ENCODE data around the gene SLC12A7.

Gene SLC12A7

DNA sequence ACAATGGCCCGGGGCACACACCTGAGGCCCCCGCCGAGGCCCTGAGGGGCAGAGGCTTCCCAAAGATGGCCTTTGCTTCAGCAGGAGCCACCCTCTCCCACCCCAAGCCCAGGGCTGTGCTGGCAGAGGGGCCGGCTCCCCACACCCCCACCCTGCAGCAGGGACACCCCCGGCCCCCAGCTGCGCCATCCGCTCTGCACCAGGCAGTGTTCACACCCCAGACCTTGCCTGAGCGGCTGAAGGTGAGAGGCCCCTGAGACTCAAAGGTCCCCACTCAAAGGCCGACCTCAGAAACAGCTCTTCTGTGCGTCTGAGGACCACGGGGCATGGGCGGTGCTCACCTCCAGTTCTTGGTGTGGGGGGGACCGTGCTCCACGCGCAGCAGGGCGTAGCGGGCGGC, 37.6 kb downstream of the SLC12A7 start:
- Histone ChIP-seq H3K4me3 (ENCODE audit: low read depth, low read length) (no peak overlapping the region), H3K27me3 (no peaks in the 10 kb centered on the region), H3K9me3 (no peaks in the 10 kb centered on the region), H3K36me3 (no peaks in the 10 kb centered on the region; the same call in 1 of the 2 replicates), H3K4me1 (no peaks in the 10 kb centered on the region)
- DNase-seq = no peak
- TF ChIP-seq, protein P1, sequence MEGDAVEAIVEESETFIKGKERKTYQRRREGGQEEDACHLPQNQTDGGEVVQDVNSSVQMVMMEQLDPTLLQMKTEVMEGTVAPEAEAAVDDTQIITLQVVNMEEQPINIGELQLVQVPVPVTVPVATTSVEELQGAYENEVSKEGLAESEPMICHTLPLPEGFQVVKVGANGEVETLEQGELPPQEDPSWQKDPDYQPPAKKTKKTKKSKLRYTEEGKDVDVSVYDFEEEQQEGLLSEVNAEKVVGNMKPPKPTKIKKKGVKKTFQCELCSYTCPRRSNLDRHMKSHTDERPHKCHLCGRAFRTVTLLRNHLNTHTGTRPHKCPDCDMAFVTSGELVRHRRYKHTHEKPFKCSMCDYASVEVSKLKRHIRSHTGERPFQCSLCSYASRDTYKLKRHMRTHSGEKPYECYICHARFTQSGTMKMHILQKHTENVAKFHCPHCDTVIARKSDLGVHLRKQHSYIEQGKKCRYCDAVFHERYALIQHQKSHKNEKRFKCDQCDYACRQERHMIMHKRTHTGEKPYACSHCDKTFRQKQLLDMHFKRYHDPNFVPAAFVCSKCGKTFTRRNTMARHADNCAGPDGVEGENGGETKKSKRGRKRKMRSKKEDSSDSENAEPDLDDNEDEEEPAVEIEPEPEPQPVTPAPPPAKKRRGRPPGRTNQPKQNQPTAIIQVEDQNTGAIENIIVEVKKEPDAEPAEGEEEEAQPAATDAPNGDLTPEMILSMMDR (IDR thresholded peaks at IDR 0.05; ENCODE audit: low read depth, low read length) = no peak

DNA sequence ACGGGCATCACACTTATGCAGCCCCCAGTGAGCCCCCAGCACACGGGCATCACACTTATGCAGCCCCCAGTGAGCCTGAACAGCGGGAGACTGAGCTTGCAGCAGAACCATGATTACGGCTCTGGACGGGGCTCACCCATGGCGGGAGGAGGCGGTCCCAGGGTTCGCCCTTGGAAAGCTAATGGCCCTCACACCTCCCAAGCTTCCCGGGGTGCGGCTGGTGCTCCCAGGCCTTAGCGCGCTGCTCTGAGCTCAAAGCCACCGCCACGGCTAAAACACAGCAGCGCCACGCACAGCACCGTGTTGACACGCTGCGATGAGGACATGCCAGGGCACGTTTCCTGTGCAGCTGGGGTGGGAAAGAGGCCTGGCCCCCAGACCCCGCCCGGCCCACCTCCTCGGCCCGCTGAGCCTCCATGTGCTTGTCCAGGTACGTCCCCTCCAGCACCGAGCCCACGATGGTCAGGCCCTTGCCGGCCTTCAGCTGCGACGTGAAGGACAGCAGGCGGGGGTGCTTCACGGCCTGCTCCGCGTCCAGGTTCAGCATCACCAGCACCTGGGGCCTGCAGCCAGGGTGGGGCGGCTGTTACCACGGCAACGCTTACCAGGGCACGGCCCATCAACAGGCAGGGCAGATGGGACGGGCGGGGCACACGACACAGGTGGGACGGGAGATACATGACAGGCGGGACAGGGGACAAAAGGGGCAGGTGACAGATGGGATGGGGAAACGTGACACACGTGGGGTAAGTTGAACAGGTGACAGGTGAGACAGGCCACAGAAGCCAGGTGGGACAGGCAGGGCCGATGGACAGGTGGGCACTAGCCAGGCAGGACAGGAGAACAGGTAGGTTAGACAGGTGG, 38.4 kb downstream of the SLC12A7 start:
- Histone ChIP-seq H3K4me1 (no peaks in the 10 kb centered on the region), H3K4me3 (ENCODE audit: low read depth, low read length) (no peak overlapping the region), H3K36me3 (no peaks in the 10 kb centered on the region), H3K9me3 (no peaks in the 10 kb centered on the region), H3K27me3 (no peaks in the 10 kb centered on the region)
- TF ChIP-seq, protein P1 (IDR thresholded peaks at IDR 0.05; ENCODE audit: low read depth, low read length) = no peak
- no peak for DNase-seq

DNA sequence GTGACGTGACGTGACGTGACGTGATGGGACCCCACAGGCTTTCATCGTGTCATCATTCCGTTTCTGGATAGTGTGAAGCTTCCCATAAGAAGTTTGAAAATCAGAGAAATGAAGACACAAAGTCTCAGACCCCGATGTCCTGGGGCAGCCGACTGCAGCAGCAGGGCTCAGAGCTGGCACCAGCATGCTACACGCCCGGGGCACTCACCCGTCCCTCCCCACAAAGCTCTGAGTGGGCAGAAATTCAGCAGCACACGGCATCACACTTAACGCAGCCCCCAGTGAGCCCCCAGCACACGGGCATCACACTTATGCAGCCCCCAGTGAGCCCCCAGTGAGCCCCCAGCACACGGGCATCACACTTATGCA, 42.2 kb downstream of the SLC12A7 start:
- Histone ChIP-seq H3K4me3 (ENCODE audit: low read depth, low read length) (no peak overlapping the region), H3K9me3 (no peaks in the 10 kb centered on the region), H3K4me1 (no peaks in the 10 kb centered on the region), H3K36me3 (no peaks in the 10 kb centered on the region), H3K27me3 (no peaks in the 10 kb centered on the region)
- TF ChIP-seq, protein P1 (IDR thresholded peaks at IDR 0.05; ENCODE audit: low read depth, low read length) = no peak
- DNase-seq = no peak

DNA sequence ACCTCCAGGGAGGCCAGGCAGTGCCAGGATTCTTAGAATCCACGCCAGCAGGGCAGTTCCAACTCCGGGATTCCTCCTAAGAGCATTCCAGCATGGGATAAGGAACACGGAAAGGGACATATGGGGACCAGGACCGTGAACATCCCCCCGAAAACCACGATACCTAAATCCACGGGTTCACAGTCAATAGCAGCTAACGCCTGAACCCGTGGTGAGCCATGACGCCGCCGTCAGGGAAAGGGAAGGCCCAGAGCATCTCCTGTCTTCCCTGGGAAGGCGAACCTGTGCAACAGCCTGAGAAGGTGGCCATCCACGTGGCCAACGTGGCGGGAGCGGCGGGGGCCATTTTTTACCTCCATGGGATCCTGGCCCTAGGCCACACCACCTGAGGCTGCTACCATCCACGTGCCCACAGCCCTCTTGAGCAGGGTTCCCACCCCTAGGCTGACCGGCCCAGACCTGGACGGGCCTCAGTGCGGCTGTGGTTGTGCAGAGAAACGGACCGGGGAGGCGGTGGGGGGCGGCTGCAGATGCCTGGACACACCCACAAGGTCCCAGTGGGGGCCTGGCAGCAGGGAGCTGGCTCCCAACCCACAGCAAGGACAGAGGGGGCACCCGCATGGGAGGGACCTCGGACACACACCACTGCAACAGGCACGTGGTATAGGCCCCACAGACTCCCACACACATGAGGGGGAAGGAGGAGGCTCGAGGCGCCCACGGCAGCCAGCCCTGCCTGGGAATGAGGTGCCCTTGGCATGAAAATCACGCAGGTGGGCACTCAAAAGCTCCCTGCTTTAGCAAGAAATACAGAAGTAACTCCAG, 42.8 kb downstream of the SLC12A7 start:
- Histone ChIP-seq H3K36me3 (no peaks in the 10 kb centered on the region), H3K27me3 (no peaks in the 10 kb centered on the region), H3K4me3 (ENCODE audit: low read depth, low read length) (no peak overlapping the region), H3K9me3 (no peaks in the 10 kb centered on the region), H3K4me1 (no peaks in the 10 kb centered on the region)
- TF ChIP-seq, protein P1 (IDR thresholded peaks at IDR 0.05; ENCODE audit: low read depth, low read length) = no peak
- DNase-seq = no peak

DNA sequence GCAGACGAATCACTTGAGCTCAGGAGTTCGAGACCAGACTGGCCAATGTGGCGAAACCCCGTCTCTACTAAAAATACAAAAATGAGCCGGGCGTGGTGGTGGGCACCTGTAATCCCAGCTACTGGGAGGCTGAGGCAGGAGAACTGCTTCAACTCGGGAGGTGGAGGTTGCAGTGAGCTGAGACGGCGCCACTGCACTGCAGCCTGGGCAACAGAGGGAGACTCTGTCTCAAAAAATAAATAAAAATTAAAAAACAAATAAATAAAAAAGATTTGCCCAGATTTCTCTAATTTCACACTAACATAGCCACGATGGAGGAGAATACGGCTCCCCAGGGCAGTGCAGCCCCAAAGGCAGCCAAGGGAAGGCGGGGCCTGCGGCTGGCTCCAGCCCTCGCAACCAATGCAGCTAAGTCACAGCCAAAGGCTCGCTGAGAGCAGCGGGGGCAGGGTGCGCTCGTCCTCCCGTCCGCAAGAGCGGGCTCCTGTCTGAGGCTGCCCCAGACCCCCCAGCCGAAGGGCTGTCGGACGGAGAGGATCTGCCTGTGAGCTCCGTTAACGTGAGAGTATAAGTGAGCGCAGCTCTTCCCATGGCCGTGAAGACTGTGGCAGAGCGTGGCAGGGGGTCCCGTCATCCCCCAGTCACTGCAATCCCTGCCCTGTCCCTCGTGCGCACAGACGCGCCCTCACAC, 43.5 kb downstream of the SLC12A7 start:
- Histone ChIP-seq H3K36me3 (no peaks in the 10 kb centered on the region), H3K9me3 (no peaks in the 10 kb centered on the region), H3K4me1 (no peaks in the 10 kb centered on the region), H3K4me3 (ENCODE audit: low read depth, low read length) (no peak overlapping the region), H3K27me3 (no peaks in the 10 kb centered on the region)
- TF ChIP-seq, protein P1 (IDR thresholded peaks at IDR 0.05; ENCODE audit: low read depth, low read length) = no peak
- no peak for DNase-seq

Data from BE2C (cell line).